Measurements from ENCODE around the gene FAM168A. TPM values are rescaled to one million over a fixed set of nuclear protein-coding genes. Genes with fewer than 3 reads are reported as not detected.

FAM168A gene
- total RNA-seq, result 10 to 100 TPM; 17.5 to 43.4 (median 23.3) TPM

DNA sequence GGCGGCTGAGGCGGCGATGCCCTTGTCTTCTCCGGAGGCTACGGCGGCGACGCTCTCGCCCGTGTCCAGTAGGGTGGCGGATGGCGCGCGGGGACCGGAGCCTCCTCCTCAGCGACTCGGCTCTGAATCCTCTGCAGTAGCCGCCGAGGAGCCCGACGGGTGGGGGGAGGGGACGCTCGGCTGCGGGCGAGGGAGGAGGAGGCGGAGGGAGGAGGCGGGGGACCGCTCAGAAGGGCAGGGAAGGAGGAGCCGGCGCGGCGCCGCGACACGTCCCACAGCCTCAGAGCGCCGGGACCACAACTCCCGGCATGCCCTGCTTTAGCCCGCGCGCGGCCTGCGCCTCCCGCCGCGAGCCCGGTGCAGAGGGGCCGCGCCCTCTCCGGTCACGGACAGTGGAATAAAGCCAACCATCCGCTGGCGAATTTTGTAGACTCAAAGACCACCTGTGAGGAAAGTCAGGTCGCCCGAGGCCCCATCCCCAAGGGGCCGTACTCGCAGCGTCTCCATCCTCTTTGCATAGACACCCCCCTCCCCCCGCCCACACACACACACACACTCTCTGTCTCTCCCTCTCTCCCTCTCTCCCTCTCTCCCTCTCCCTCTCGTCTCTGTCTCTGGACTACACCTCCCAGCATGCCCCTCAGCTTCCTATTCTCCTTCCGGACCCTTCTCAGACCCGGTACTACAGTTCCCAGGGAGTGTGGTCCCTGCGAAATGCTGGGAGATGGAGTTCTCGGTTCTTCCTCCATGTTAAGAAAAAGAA lies at the start of gene FAM168A:
TSS of gene FAM168A (minus strand) at position 157 of the 763 bp plus-strand sequence. CDS start 129,638 bp downstream, outside the sequence.
- intact Hi-C loops (cut with DNase I; ENCODE audit: low total_unique reads), result no loop called here
- in situ Hi-C loops (cut with MboI; ENCODE audit: low pct_ligation_motif_present in 1 of 4, low pct_unique_long_range_greater_than_20kb in 1 of 4, low sequenced_read_pairs in 3 of 4), result no loop called here
- peak; percentile 68 to 83 (median 76) for TF ChIP-seq POLR2AphosphoS5 (IDR thresholded peaks at IDR 0.05)
- peak; percentile 46 for TF ChIP-seq POLR2A (IDR thresholded peaks at IDR 0.05)
- TF ChIP-seq EP300 (IDR thresholded peaks at IDR 0.05; ENCODE audit: low read depth), result no peak
- peak in 4 of 5 experiments; percentile 16 to 58 (median 32) for TF ChIP-seq CTCF (IDR thresholded peaks at IDR 0.05)

GRCh38 chr11:73647459-73648100 lies 49.7 kb upstream of the FAM168A start:
- 8 to 16% methylated on average over 4 to 23 of the region's 23 CpGs for WGBS, 2 donors (ENCODE audit: low coverage in 1 of 2)
- intact Hi-C loops (cut with DNase I; ENCODE audit: low total_unique reads), result no loop called here
- H3K36me3 ChIP-seq, result no peaks in the 10 kb centered on the region

More for the DNA sequence above, at the start of gene FAM168A:
- peak; percentile 97 for DNase-seq
- H3K27me3 ChIP-seq, result no peaks in the 10 kb centered on the region
- no peaks in the 10 kb centered on the region for H3K36me3 ChIP-seq
- peak within 1 kb of the TSS; percentile 65 to 99 (median 89) for H3K4me3 ChIP-seq
- H3K27ac ChIP-seq, result peak within 1 kb of the TSS; percentile 81 to 87 (median 86)
- H3K4me1 ChIP-seq, result peaks cover 6 to 43% (median 12%) of the 10 kb centered on the region in 4 donors
- H3K9me3 ChIP-seq, result no peaks in the 10 kb centered on the region
- WGBS, 2 donors (ENCODE audit: low coverage in 1 of 2), result 0 to 1% methylated on average over 7 to 32 of the region's 64 CpGs

DNA sequence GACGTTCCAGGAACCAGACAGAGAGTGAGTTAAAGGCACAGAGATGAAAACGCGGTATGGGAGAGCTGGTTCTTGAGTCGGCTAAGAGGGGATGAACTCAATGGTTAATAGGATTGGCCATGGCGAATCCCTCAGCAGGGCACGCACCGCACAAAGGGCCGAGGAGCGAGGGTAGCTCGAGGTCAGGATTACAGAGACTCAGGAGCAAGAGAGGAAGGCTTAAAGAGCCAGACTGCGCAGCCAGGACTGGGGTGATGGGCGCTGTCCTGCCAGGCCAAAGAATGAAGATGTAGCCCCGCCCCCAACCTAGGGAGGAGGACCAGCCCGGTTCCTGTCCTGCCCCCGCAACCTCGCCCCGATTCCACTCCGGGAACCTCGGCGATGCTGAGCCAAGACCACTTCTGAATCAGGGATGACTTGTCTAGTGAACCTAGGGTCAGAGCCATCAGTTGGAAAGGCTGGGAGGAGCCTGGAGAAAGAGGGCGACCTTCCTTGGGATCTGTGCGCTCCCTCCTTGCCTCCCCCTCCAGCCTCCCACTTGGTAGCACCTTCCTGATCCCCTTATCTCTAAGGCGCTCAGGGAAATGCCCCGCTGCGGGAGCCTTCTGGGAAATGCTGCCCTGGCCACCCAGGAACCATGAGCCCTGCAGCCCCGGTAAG lies 48.2 kb upstream of the FAM168A start, which contains the start of gene PLEKHB1:
TSS of gene PLEKHB1 (plus strand) at position 610 of the 660 bp plus-strand sequence. CDS start at position 638, 28 bp downstream.
- in situ Hi-C loops (cut with MboI; ENCODE audit: low pct_ligation_motif_present in 1 of 4, low pct_unique_long_range_greater_than_20kb in 1 of 4, low sequenced_read_pairs in 3 of 4) (no loop called here), intact Hi-C loops (cut with DNase I; ENCODE audit: low total_unique reads) (no loop called here)
- no peaks in the 10 kb centered on the region for H3K27me3 ChIP-seq
- 66 to 79% methylated on average over 10 to 26 of the region's 26 CpGs for WGBS, 2 donors (ENCODE audit: low coverage in 1 of 2)
- H3K4me1 ChIP-seq, result peaks cover 0 to 5% (median 2%) of the 10 kb centered on the region in 4 donors
- H3K27ac ChIP-seq, result peak within 1 kb of the TSS in 2 of 4 donors; percentile 46 to 54
- no peaks in the 10 kb centered on the region for H3K9me3 ChIP-seq
- no peaks in the 10 kb centered on the region for H3K36me3 ChIP-seq
- DNase-seq, result no peak
- H3K4me3 ChIP-seq, result peak within 1 kb of the TSS in 2 of 4 donors; percentile 29 to 36
- TF ChIP-seq CTCF (IDR thresholded peaks at IDR 0.05) (no peak), POLR2A (IDR thresholded peaks at IDR 0.05) (no peak), POLR2AphosphoS5 (IDR thresholded peaks at IDR 0.05) (no peak), EP300 (IDR thresholded peaks at IDR 0.05; ENCODE audit: low read depth) (no peak)

More at GRCh38 chr11:73647459-73648100, 49.7 kb upstream of the FAM168A start:
- H3K4me1 ChIP-seq, result peaks cover 0 to 5% (median 2%) of the 10 kb centered on the region in 4 donors
- TF ChIP-seq POLR2AphosphoS5 (IDR thresholded peaks at IDR 0.05) (peak in 1 of 3 donors; percentile 50), CTCF (IDR thresholded peaks at IDR 0.05) (no peak)
- H3K4me3 ChIP-seq, result peak overlapping the region in 3 of 4 donors; percentile 5 to 36 (median 29)
- in situ Hi-C loops (cut with MboI; ENCODE audit: low pct_ligation_motif_present in 1 of 4, low pct_unique_long_range_greater_than_20kb in 1 of 4, low sequenced_read_pairs in 3 of 4), result no loop called here
- peak overlapping the region in 2 of 4 donors; percentile 46 to 54 for H3K27ac ChIP-seq
- peak; percentile 94 for DNase-seq
- H3K9me3 ChIP-seq, result no peaks in the 10 kb centered on the region
- no peaks in the 10 kb centered on the region for H3K27me3 ChIP-seq
